GM23338 (cell line): ENCODE measurements around the gene SLC17A5. TPM values are rescaled to one million over a fixed set of nuclear protein-coding genes. Genes with fewer than 3 reads are reported as not detected.

ENCODE experiments used
- ATAC-seq: fragments of 200-7000 bp; cut with Tn5 transposase; 3 replicates; pipeline ENCODE4 v1.9.1; 2020
- DNase-seq: peaks from one replicate; pipeline ENCODE4 v3.0.0-alpha.2; 2015; ENCODE audit warnings: low spot score
- H2AFZ ChIP-seq: fragments of 200-600 bp; sonication (generic); 2 replicates; pipeline ENCODE4 v1.8.0; 2016; ENCODE audit warnings: antibody characterized with exemption, mild to moderate bottlenecking, moderate library complexity
- H3F3A ChIP-seq: fragments of 200-600 bp; sonication (generic); replicated peaks from 2 replicates; pipeline ENCODE4 v1.8.0; 2017; ENCODE audit warnings: antibody characterized with exemption, mixed run types, low read depth
- H3K27ac ChIP-seq: fragments of 200-600 bp; sonication (generic); 2 replicates; pipeline ENCODE4 v1.6.1; 2016; ENCODE audit warnings: low read depth
- H3K27me3 ChIP-seq: fragments of 200-600 bp; sonication (generic); 2 replicates; pipeline ENCODE4 v1.8.0; 2016; ENCODE audit warnings: mild to moderate bottlenecking, mixed run types, moderate library complexity; ENCODE audit not compliant: insufficient read depth
- H3K36me3 ChIP-seq: fragments of 200-600 bp; sonication (generic); 2 replicates; pipeline ENCODE4 v1.8.0; 2016; ENCODE audit warnings: mild to moderate bottlenecking; ENCODE audit not compliant: insufficient read depth
- H3K4me1 ChIP-seq: fragments of 200-600 bp; sonication (generic); 2 replicates; pipeline ENCODE4 v1.8.0; 2016; ENCODE audit warnings: mild to moderate bottlenecking, moderate library complexity; ENCODE audit not compliant: insufficient read depth
- H3K4me2 ChIP-seq: fragments of 200-600 bp; sonication (generic); 2 replicates; pipeline ENCODE4 v1.7.1; 2017; ENCODE audit warnings: mixed run types
- H3K4me3 ChIP-seq: fragments of 200-600 bp; sonication (generic); 2 replicates; pipeline ENCODE4 v1.6.1; 2016; ENCODE audit warnings: mixed run types
- H3K79me2 ChIP-seq: fragments of 200-600 bp; sonication (generic); replicated peaks from 2 replicates; pipeline ENCODE4 v1.8.0; 2017; ENCODE audit warnings: mild to moderate bottlenecking; ENCODE audit not compliant: insufficient read depth
- H3K9me2 ChIP-seq: fragments of 200-600 bp; sonication (generic); 2 replicates; pipeline ENCODE4 v1.8.0; 2017; ENCODE audit not compliant: insufficient read depth
- H4K20me1 ChIP-seq: fragments of 200-600 bp; sonication (generic); replicated peaks from 2 replicates; pipeline ENCODE4 v1.8.0; 2017; ENCODE audit warnings: mild to moderate bottlenecking; ENCODE audit not compliant: insufficient read depth
- H3K27ac Mint-ChIP-seq: 2 replicates; pipeline ENCODE4 v1.8.0; 2020; ENCODE audit warnings: inconsistent platforms, mild to moderate bottlenecking, moderate library complexity, mixed read lengths
- H3K27me3 Mint-ChIP-seq: 3 replicates; pipeline ENCODE4 v1.8.0; 2022; ENCODE audit warnings: low read depth, mild to moderate bottlenecking, moderate library complexity, mixed read lengths, inconsistent platforms; ENCODE audit not compliant: insufficient read depth, poor library complexity
- H3K36me3 Mint-ChIP-seq: 3 replicates; pipeline ENCODE4 v1.8.0; 2021; ENCODE audit warnings: low read depth, mild to moderate bottlenecking, inconsistent platforms, moderate library complexity, mixed read lengths
- H3K4me1 Mint-ChIP-seq: 3 replicates; pipeline ENCODE4 v1.8.0; 2020; ENCODE audit warnings: mild to moderate bottlenecking, inconsistent platforms, mixed read lengths
- H3K4me3 Mint-ChIP-seq: 3 replicates; pipeline ENCODE4 v1.8.0; 2021; ENCODE audit warnings: moderate library complexity, mild to moderate bottlenecking, inconsistent platforms, mixed read lengths
- H3K9me3 Mint-ChIP-seq: 3 replicates; pipeline ENCODE4 v1.8.0; 2020; ENCODE audit warnings: moderate library complexity, mild to moderate bottlenecking, inconsistent platforms, mixed read lengths
- CREB1 ChIP-seq: fragments of 250-450 bp; sonication (Bioruptor Pico); IDR thresholded peaks from 2 replicates; pipeline ENCODE4 v1.5.0; 2020; ENCODE audit warnings: low read depth, mild to moderate bottlenecking, moderate library complexity
- EZH2 ChIP-seq: fragments of 200-600 bp; sonication (generic); IDR thresholded peaks from one replicate; pipeline ENCODE4 v1.8.0; 2017; ENCODE audit warnings: antibody characterized with exemption, mild to moderate bottlenecking, low read depth; ENCODE audit not compliant: unreplicated experiment
- EZH2phosphoT487 ChIP-seq: fragments of 200-600 bp; sonication (generic); IDR thresholded peaks from one replicate; pipeline ENCODE4 v1.8.1; 2018; ENCODE audit warnings: antibody characterized with exemption; ENCODE audit not compliant: unreplicated experiment
- JUNB ChIP-seq: IDR thresholded peaks from one replicate; pipeline ENCODE4 v1.6.1; 2016; ENCODE audit warnings: antibody characterized with exemption; ENCODE audit not compliant: unreplicated experiment
- NANOG ChIP-seq: IDR thresholded peaks from 2 replicates; pipeline ENCODE4 v1.6.1; 2016; ENCODE audit warnings: antibody characterized with exemption, borderline replicate concordance
- POLR2AphosphoS5 ChIP-seq: IDR thresholded peaks from 2 replicates; pipeline ENCODE4 v1.6.1; 2016; ENCODE audit warnings: antibody characterized with exemption, low read depth
- REST ChIP-seq: IDR thresholded peaks from one replicate; pipeline ENCODE4 v1.6.1; 2018; ENCODE audit warnings: antibody characterized with exemption; ENCODE audit not compliant: unreplicated experiment
- STAT1 ChIP-seq: IDR thresholded peaks from one replicate; pipeline ENCODE4 v1.6.1; 2016; ENCODE audit warnings: antibody characterized with exemption; ENCODE audit not compliant: unreplicated experiment
- ZNF114 ChIP-seq: fragments of 250-450 bp; sonication (Bioruptor Pico); IDR thresholded peaks from 2 replicates; pipeline ENCODE4 v1.5.0; 2020; ENCODE audit warnings: mild to moderate bottlenecking, moderate library complexity
- ZNF331 ChIP-seq: fragments of 250-450 bp; sonication (Bioruptor Pico); IDR thresholded peaks from 2 replicates; pipeline ENCODE4 v1.5.0; 2020; ENCODE audit warnings: low read depth, mild to moderate bottlenecking, moderate library complexity
- ZNF462 ChIP-seq: fragments of 250-450 bp; sonication (Bioruptor Pico); IDR thresholded peaks from 2 replicates; pipeline ENCODE4 v1.5.0; 2020; ENCODE audit warnings: mild to moderate bottlenecking, moderate library complexity
- polyA plus RNA-seq: library from polyadenylated mRNA; unstranded; fragments of >200 nt; fragmentation: Nextera tagmentation; extraction: Ambion mirVana; gene quantifications from 2 replicates; pipeline ENCODE4 v1.2.1, GENCODE V29; 2016
- total RNA-seq: library from RNA; depleted of rRNA; stranded (reverse); fragments of >200 nt; shearing (Covaris generic); gene quantifications from 2 replicates; pipeline ENCODE4 v1.2.3, GENCODE V29; 2014
- TF ChIP-seq, protein P1 (sequence below): IDR thresholded peaks from 2 replicates; pipeline ENCODE4 v1.6.1; 2016; ENCODE audit warnings: antibody characterized with exemption
- TF ChIP-seq, protein P2 (sequence below), 2 experiments: fragments of 200-600 bp in 1 of 2; sonication (generic) in 1 of 2; conservative IDR thresholded peaks; 2 replicates each; pipeline versions ENCODE4 v1.5.1 to v1.6.1; 2016 to 2017; ENCODE audit warnings: antibody characterized with exemption in 2 of 2, low read depth in 2 of 2, mild to moderate bottlenecking in 2 of 2, moderate library complexity in 1 of 2

Gene SLC17A5
- total and polyA plus RNA-seq, 2 experiments from 2014 or later = 9.2 to 17.7 TPM

DNA sequence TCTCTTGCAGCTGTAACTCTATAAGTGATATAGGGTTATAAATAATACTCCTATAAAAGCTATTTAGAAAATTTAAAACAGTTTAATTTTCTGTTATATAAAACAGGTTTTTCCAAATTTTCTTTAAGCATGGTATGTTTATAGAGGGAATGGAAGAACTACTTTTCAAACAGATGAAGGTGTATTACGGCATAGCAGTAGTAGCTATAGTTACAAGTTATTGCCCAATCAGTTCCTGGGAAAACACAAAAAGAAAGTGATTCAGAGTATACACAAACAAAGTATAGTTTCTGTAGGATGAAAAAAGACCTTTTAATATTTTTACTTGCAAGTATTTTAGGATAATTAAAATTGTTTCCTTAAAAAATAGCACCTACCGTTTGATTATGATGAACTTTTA, 9.8 kb downstream of the SLC17A5 start:
- no peak overlapping the region for H3K27ac Mint-ChIP-seq
- no peaks in the 10 kb centered on the region for H3K9me2 ChIP-seq
- DNase-seq = no peak
- H3K4me1 ChIP-seq = peaks cover 3% of the 10 kb centered on the region
- no peaks in the 10 kb centered on the region for H3K27me3 Mint-ChIP-seq
- no peaks in the 10 kb centered on the region for H3K27me3 ChIP-seq
- H3K9me3 Mint-ChIP-seq = no peaks in the 10 kb centered on the region
- no peak for ATAC-seq
- no peak overlapping the region for H3K4me2 ChIP-seq
- H3K79me2 ChIP-seq = no peaks in the 10 kb centered on the region
- H3F3A ChIP-seq = no peaks in the 10 kb centered on the region
- H3K4me1 Mint-ChIP-seq = peaks cover 3% of the 10 kb centered on the region; the same call in 1 of the 3 replicates
- no peak overlapping the region for H3K4me3 Mint-ChIP-seq
- H4K20me1 ChIP-seq = no peaks in the 10 kb centered on the region
- H2AFZ ChIP-seq = no peak overlapping the region
- H3K4me3 ChIP-seq = no peak overlapping the region
- no peaks in the 10 kb centered on the region for H3K36me3 ChIP-seq
- peaks cover 8% of the 10 kb centered on the region for H3K36me3 Mint-ChIP-seq
- no peak overlapping the region for H3K27ac ChIP-seq
- no peak for TF ChIP-seq JUNB
- TF ChIP-seq POLR2AphosphoS5 = no peak
- TF ChIP-seq ZNF462 = no peak
- TF ChIP-seq, protein P1, sequence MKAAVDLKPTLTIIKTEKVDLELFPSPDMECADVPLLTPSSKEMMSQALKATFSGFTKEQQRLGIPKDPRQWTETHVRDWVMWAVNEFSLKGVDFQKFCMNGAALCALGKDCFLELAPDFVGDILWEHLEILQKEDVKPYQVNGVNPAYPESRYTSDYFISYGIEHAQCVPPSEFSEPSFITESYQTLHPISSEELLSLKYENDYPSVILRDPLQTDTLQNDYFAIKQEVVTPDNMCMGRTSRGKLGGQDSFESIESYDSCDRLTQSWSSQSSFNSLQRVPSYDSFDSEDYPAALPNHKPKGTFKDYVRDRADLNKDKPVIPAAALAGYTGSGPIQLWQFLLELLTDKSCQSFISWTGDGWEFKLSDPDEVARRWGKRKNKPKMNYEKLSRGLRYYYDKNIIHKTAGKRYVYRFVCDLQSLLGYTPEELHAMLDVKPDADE = no peak
- TF ChIP-seq NANOG = no peak
- no peak for TF ChIP-seq CREB1 (CRISPR knock-in tag)
- TF ChIP-seq REST = no peak
- TF ChIP-seq EZH2phosphoT487 = no peak
- TF ChIP-seq, protein P2, sequence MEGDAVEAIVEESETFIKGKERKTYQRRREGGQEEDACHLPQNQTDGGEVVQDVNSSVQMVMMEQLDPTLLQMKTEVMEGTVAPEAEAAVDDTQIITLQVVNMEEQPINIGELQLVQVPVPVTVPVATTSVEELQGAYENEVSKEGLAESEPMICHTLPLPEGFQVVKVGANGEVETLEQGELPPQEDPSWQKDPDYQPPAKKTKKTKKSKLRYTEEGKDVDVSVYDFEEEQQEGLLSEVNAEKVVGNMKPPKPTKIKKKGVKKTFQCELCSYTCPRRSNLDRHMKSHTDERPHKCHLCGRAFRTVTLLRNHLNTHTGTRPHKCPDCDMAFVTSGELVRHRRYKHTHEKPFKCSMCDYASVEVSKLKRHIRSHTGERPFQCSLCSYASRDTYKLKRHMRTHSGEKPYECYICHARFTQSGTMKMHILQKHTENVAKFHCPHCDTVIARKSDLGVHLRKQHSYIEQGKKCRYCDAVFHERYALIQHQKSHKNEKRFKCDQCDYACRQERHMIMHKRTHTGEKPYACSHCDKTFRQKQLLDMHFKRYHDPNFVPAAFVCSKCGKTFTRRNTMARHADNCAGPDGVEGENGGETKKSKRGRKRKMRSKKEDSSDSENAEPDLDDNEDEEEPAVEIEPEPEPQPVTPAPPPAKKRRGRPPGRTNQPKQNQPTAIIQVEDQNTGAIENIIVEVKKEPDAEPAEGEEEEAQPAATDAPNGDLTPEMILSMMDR (conservative IDR thresholded peaks at IDR 0.05; ENCODE audit: low read depth in 2 of 2) = no peak
- no peak for TF ChIP-seq ZNF331 (CRISPR knock-in tag)
- no peak for TF ChIP-seq EZH2
- no peak for TF ChIP-seq ZNF114 (CRISPR knock-in tag)
- no peak for TF ChIP-seq STAT1
